ENCODE data around the gene NOM1. TPM values are rescaled to one million over a fixed set of nuclear protein-coding genes. Genes with fewer than 3 reads are reported as not detected.
A peak's percentile ranks its signal among the peaks of the same experiment; 100 is the strongest.

The NOM1 gene
- total RNA-seq, 1 experiment from 2014 or later: 35.4 TPM

- no peaks in the 10 kb centered on the region for H3K9me3 ChIP-seq (ENCODE audit: control insufficient read depth in 1 of 2, insufficient read depth in 1 of 2, low read depth in 1 of 2, low read length in 2 of 2)
- H3K9ac ChIP-seq (ENCODE audit: low read length): peak overlapping the region; percentile 90
- no peak for TF ChIP-seq RAD21 (IDR thresholded peaks at IDR 0.05; ENCODE audit: low read depth)
- TF ChIP-seq ATF3 (IDR thresholded peaks at IDR 0.05): no peak
- no peak; the same call in none of the 2 replicates for TF ChIP-seq ZFX (IDR thresholded peaks at IDR 0.05)
- no peak for TF ChIP-seq ZNF274 (IDR thresholded peaks at IDR 0.05; ENCODE audit: low read depth, low read length)
- TF ChIP-seq EZH2phosphoT487 (IDR thresholded peaks at IDR 0.05; ENCODE audit: borderline replicate concordance): no peak
- TF ChIP-seq ELF1 (IDR thresholded peaks at IDR 0.05; ENCODE audit: borderline replicate concordance, low read depth): no peak
- no peak for TF ChIP-seq CEBPB (IDR thresholded peaks at IDR 0.05; ENCODE audit: low read depth)
- no peak for TF ChIP-seq CBX3 (IDR thresholded peaks at IDR 0.05; ENCODE audit: low read depth)
- no peak for TF ChIP-seq SIN3A (IDR thresholded peaks at IDR 0.05; ENCODE audit: low read depth)
- no peak for TF ChIP-seq YY1 (IDR thresholded peaks at IDR 0.05; ENCODE audit: extremely low read depth, insufficient replicate concordance, low read depth, low read length)
- TF ChIP-seq MAX (IDR thresholded peaks at IDR 0.05): peak; percentile 91; the same call in 1 of the 2 replicates
- peak; percentile 9; the same call in 1 of the 2 replicates for TF ChIP-seq EGR1 (IDR thresholded peaks at IDR 0.05; ENCODE audit: low read depth)
- H3K4me2 ChIP-seq (ENCODE audit: low read length): peak overlapping the region; percentile 98
- CTCF ChIA-PET: interaction anchor here (1.1 kb wide), 1 partner anchor 12 kb away, joined by 3 read pairs; no protein-coding TSS in a partner anchor
- H3K4me1 ChIP-seq (ENCODE audit: control insufficient read depth in 1 of 2, insufficient read depth in 2 of 2, low read length in 2 of 2): peaks cover 14 to 28% of the 10 kb centered on the region in 2 experiments
- H3K27ac ChIP-seq (ENCODE audit: low read depth, low read length): peak overlapping the region; percentile 79
- H4K20me1 ChIP-seq (ENCODE audit: insufficient read depth): no peaks in the 10 kb centered on the region
- RAD21 ChIA-PET (ENCODE audit: low non-redundant PET in 1 of 2, low total read pairs in 2 of 2, uncharacterized antibody in 2 of 2, unreplicated experiment in 2 of 2): no interaction called here
- DNase-seq (ENCODE audit: low read depth, low spot score) (no peak), ATAC-seq (peak; percentile 21)
- H3K79me2 ChIP-seq (ENCODE audit: insufficient read depth, low read length): peaks cover 7% of the 10 kb centered on the region; the same call in 1 of the 2 replicates
- H3K4me3 ChIP-seq (replicated peaks in 1 of 2; ENCODE audit: low read depth in 1 of 2, low read length in 2 of 2): peak overlapping the region; percentile 64 to 92
- no peaks in the 10 kb centered on the region for H3K27me3 ChIP-seq (ENCODE audit: insufficient read depth, low read length)
- no peak overlapping the region for H2AFZ ChIP-seq (ENCODE audit: low read depth, low read length, poor library complexity, severe bottlenecking)
- no peaks in the 10 kb centered on the region for H3K9me2 ChIP-seq (ENCODE audit: insufficient read depth)
- POLR2A ChIA-PET: no interaction called here
- intact Hi-C loops (cut with micrococcal nuclease): loop anchor here (2.0 kb wide), 2 partner anchors 63 to 127 kb away; partner anchors contain the start of genes NOM1 and UBE3C
- H3K36me3 ChIP-seq (ENCODE audit: control insufficient read depth in 1 of 2, insufficient read depth in 2 of 2, low read length in 2 of 2): no peaks in the 10 kb centered on the region
- BruUV-seq (replicated peaks): no TSS peak
Observed at GRCh38 chr7:157011333-157012112, 62.0 kb downstream of the NOM1 start.

Data from HCT116 (cell line).